GM23338 (cell line): ENCODE results near the gene SLC48A1.

ENCODE experiments used
- CREB1 ChIP-seq: fragments of 250-450 bp; sonication (Bioruptor Pico); IDR thresholded peaks from 2 replicates; pipeline ENCODE4 v1.5.0; 2020; ENCODE audit warnings: low read depth, mild to moderate bottlenecking, moderate library complexity
- EZH2 ChIP-seq: fragments of 200-600 bp; sonication (generic); IDR thresholded peaks from one replicate; pipeline ENCODE4 v1.8.0; 2017; ENCODE audit warnings: antibody characterized with exemption, mild to moderate bottlenecking, low read depth; ENCODE audit not compliant: unreplicated experiment
- EZH2phosphoT487 ChIP-seq: fragments of 200-600 bp; sonication (generic); IDR thresholded peaks from one replicate; pipeline ENCODE4 v1.8.1; 2018; ENCODE audit warnings: antibody characterized with exemption; ENCODE audit not compliant: unreplicated experiment
- POLR2AphosphoS5 ChIP-seq: IDR thresholded peaks from 2 replicates; pipeline ENCODE4 v1.6.1; 2016; ENCODE audit warnings: antibody characterized with exemption, low read depth
- ZNF114 ChIP-seq: fragments of 250-450 bp; sonication (Bioruptor Pico); IDR thresholded peaks from 2 replicates; pipeline ENCODE4 v1.5.0; 2020; ENCODE audit warnings: mild to moderate bottlenecking, moderate library complexity
- TF ChIP-seq, protein P1 (sequence below), 2 experiments: fragments of 200-600 bp in 1 of 2; sonication (generic) in 1 of 2; conservative IDR thresholded peaks; 2 replicates each; pipeline versions ENCODE4 v1.5.1 to v1.6.1; 2016 to 2017; ENCODE audit warnings: antibody characterized with exemption in 2 of 2, low read depth in 2 of 2, mild to moderate bottlenecking in 2 of 2, moderate library complexity in 1 of 2
- TF ChIP-seq, protein P2 (sequence below): IDR thresholded peaks from one replicate; pipeline ENCODE4 v1.6.1; 2018; ENCODE audit warnings: antibody characterized with exemption; ENCODE audit not compliant: unreplicated experiment

DNA sequence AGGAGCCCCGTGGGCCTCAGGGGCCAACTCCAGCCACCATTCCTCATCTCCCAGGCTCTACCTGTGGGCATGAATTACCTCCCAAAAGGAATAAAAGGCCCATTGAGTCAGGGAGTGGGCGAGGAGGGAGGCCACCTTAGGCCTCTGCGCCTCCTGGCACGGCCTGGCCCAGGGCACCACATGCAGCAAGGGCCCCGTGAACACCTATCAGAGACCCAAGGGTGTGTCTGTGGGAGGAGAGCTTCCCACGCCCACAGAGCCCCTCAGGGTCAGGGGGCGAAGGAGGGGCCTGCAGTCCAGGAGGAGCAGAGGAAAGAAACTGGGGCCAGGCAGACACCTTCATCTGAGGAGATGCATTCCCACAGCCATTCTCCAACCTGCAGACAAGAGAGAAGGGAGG lies 26.5 kb upstream of the SLC48A1 start:
- TF ChIP-seq, protein P1, sequence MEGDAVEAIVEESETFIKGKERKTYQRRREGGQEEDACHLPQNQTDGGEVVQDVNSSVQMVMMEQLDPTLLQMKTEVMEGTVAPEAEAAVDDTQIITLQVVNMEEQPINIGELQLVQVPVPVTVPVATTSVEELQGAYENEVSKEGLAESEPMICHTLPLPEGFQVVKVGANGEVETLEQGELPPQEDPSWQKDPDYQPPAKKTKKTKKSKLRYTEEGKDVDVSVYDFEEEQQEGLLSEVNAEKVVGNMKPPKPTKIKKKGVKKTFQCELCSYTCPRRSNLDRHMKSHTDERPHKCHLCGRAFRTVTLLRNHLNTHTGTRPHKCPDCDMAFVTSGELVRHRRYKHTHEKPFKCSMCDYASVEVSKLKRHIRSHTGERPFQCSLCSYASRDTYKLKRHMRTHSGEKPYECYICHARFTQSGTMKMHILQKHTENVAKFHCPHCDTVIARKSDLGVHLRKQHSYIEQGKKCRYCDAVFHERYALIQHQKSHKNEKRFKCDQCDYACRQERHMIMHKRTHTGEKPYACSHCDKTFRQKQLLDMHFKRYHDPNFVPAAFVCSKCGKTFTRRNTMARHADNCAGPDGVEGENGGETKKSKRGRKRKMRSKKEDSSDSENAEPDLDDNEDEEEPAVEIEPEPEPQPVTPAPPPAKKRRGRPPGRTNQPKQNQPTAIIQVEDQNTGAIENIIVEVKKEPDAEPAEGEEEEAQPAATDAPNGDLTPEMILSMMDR (conservative IDR thresholded peaks at IDR 0.05; ENCODE audit: low read depth in 2 of 2): no peak
- TF ChIP-seq EZH2 (no peak), EZH2phosphoT487 (no peak), POLR2AphosphoS5 (no peak), CREB1 (CRISPR knock-in tag) (no peak), ZNF114 (CRISPR knock-in tag) (no peak)
- TF ChIP-seq, protein P2, sequence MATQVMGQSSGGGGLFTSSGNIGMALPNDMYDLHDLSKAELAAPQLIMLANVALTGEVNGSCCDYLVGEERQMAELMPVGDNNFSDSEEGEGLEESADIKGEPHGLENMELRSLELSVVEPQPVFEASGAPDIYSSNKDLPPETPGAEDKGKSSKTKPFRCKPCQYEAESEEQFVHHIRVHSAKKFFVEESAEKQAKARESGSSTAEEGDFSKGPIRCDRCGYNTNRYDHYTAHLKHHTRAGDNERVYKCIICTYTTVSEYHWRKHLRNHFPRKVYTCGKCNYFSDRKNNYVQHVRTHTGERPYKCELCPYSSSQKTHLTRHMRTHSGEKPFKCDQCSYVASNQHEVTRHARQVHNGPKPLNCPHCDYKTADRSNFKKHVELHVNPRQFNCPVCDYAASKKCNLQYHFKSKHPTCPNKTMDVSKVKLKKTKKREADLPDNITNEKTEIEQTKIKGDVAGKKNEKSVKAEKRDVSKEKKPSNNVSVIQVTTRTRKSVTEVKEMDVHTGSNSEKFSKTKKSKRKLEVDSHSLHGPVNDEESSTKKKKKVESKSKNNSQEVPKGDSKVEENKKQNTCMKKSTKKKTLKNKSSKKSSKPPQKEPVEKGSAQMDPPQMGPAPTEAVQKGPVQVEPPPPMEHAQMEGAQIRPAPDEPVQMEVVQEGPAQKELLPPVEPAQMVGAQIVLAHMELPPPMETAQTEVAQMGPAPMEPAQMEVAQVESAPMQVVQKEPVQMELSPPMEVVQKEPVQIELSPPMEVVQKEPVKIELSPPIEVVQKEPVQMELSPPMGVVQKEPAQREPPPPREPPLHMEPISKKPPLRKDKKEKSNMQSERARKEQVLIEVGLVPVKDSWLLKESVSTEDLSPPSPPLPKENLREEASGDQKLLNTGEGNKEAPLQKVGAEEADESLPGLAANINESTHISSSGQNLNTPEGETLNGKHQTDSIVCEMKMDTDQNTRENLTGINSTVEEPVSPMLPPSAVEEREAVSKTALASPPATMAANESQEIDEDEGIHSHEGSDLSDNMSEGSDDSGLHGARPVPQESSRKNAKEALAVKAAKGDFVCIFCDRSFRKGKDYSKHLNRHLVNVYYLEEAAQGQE: no peak
